ENCODE results near the gene BAZ2B. TPM values are rescaled to one million over a fixed set of nuclear protein-coding genes. Genes with fewer than 3 reads are reported as not detected.

Gene BAZ2B
- total RNA-seq, 2 donors from 2014 or later, result 13.7 to 14.1 TPM

Other genes with a start within 250 kb of the BAZ2B start
- gene MARCHF7, start 96.0 kb upstream of the BAZ2B start, total RNA-seq, result 10 to 100 TPM; 72.6 to 74.3 TPM
- gene CD302, start 181.7 kb upstream of the BAZ2B start, total RNA-seq, result under 1 TPM; 0.20 to 0.55 TPM